NB4 (cell line): ENCODE results near the gene ENOSF1.

ENCODE experiments used
- CTCF ChIP-seq: IDR thresholded peaks from one replicate; pipeline ENCODE4 v1.5.1; 2012; ENCODE audit warnings: low read depth, low read length
- MAX ChIP-seq: IDR thresholded peaks from 2 replicates; pipeline ENCODE4 v1.6.1; 2011; ENCODE audit warnings: low read depth, low read length
- MYC ChIP-seq: IDR thresholded peaks from 2 replicates; pipeline ENCODE4 v1.6.1; 2011; ENCODE audit warnings: low read depth, low read length
- POLR2A ChIP-seq: IDR thresholded peaks from 2 replicates; pipeline ENCODE4 v1.6.1; 2011; ENCODE audit warnings: mild to moderate bottlenecking; ENCODE audit not compliant: insufficient read length; ENCODE audit errors: extremely low read depth

GRCh38 chr18:693466-694187, 18.8 kb downstream of the ENOSF1 start:
- TF ChIP-seq MAX (no peak), POLR2A (no peak), CTCF (no peak), MYC (no peak)
